Skin of body (tissue), 2 donors: Measurements from ENCODE around the gene GNG12. TPM values are rescaled to one million over a fixed set of nuclear protein-coding genes. Genes with fewer than 3 reads are reported as not detected.

Source experiments
- DNase-seq: peaks from one replicate; lab custom pipeline; 2025; lab: John Stamatoyannopoulos, UW
- total RNA-seq: library from RNA; depleted of rRNA; stranded (reverse); fragments of >200 nt; gene quantifications from one replicate; pipeline ENCODE4 v1.2.3, GENCODE V29; 2014

Gene GNG12
- total RNA-seq, 1 donor from 2014 or later, result 97.0 TPM

DNA sequence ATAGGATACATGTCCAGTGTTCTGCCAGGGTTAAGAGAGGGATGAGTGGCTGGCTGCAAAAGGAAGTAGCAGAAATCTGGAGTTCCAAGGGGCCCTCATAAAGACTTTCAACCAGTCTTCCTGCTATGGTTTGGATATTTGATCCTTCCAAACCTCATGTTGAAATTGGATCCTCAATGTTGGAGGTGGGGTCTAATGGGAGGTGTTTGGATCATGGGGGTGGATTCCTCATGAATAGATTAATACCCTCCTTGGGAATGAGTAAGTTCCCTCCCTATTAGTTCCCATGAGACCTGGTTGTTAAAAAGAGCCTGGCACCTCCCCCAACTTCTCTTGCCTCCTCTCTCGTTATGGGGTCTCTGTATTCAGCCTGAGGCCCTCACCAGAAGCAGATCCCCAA lies 10.1 kb upstream of the GNG12 start:
- DNase-seq, result no peak

GRCh38 chr1:67840449-67840848 lies 7.2 kb upstream of the GNG12 start:
- no peak for DNase-seq

DNA sequence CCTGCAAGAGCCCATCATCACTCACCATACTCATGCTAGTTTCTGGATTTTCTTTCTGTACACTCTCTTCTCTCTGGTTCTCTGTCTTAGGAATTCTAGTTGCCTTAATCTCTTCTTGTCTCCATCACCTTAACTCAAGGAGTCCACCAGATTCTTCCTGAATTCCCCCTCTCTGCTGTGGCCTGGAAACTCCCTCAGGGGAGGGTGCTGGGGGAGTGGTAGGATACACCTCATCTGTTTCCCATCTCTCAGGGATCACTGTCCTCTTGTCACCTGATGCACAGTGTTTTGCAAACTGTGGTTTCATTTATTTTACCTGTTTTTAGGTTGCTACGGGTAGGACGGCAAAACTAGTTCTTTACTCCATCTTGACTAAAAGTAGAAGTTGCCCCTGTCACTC lies 6.6 kb upstream of the GNG12 start:
- DNase-seq, result no peak

- DNase-seq, result no peak
These were observed 5.1 kb upstream of the GNG12 start for GRCh38 chr1:67838180-67838910.

DNA sequence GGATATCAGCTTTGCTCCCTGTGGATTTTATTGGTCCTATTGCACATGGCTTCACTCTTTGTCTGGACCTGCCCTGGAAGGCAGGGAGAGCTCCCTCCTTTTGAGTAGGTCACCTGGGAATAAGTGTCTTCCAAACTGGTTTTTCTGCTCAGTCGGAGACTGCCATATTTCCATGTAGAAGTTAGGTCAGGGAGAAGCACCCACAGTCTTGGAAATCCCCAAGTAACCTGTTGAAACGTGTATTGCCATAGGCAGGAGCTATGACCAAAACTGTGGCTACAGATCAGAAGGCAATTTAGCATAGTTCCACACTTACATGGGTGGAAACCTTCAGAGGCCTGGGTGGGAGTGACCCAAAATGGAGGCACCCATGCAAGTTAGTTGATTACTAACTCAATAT lies 3.5 kb upstream of the GNG12 start:
- DNase-seq, result no peak

GRCh38 chr1:67835663-67836452 lies 2.6 kb upstream of the GNG12 start:
- no peak for DNase-seq

DNA sequence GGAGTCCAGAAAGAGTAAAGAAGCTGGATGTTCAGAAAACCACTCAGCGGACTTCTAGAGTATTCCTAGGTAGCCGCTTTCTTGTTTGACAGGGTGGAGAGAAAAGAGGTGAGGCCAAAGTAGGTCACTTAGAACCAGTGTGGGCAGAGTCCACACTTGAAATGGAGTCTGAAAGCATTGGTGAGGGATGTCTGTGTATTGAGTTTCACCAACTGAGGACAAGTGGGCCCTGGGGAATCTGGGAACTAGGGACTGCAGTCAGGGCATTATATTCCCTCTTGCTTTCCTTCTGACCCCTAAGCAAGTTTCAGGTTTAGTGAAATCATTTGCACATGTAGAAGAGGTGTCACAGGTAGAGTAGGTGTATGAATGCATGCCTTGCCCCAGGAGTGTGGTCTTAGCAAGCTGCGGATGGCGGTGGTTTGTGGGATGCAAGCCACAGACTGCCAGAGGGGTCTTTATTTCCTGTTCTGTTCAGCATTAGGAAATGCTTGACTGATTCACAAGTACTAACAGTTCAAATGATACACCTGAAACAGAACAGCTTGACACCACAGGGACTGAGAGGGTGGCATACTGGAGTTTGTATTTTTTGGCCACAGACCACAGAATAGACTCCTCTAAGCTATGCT lies 1.1 kb upstream of the GNG12 start:
- no peak for DNase-seq

- peak; percentile 24 for DNase-seq
These were observed 304 bp upstream of the GNG12 start for GRCh38 chr1:67833602-67833940.

DNA sequence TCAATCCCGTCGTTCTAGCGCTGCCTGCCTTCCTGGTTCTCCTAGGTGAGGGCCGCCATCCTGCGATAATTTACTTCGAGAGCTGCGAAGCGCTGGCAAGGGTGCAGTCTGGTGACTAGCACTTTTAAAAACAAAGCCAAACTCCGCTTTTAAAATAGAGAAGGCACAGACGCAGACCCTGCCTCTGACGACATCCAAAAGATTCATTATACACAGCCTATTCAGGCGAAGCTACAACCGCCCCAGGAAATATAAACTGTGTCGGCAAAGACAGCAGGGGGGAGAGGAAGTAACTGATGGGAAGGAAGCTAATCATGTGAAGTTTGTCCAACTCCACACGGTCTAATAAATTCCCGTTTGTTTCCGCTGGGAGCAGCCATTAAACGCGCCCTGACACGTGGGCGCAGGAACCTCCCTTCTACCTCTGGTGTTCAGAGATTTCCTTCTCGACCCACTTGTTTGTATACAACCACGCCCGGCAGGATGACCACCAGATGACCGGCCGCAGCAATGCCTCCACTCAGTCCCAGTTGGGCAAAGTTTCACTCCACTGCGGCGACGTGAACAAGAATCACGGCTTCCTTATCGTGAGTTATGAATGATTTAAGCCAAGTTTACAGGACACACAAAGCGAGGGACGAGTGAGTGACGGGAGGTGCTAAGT lies 1.3 kb downstream of the GNG12 start:
- peak; percentile 76 for DNase-seq

DNA sequence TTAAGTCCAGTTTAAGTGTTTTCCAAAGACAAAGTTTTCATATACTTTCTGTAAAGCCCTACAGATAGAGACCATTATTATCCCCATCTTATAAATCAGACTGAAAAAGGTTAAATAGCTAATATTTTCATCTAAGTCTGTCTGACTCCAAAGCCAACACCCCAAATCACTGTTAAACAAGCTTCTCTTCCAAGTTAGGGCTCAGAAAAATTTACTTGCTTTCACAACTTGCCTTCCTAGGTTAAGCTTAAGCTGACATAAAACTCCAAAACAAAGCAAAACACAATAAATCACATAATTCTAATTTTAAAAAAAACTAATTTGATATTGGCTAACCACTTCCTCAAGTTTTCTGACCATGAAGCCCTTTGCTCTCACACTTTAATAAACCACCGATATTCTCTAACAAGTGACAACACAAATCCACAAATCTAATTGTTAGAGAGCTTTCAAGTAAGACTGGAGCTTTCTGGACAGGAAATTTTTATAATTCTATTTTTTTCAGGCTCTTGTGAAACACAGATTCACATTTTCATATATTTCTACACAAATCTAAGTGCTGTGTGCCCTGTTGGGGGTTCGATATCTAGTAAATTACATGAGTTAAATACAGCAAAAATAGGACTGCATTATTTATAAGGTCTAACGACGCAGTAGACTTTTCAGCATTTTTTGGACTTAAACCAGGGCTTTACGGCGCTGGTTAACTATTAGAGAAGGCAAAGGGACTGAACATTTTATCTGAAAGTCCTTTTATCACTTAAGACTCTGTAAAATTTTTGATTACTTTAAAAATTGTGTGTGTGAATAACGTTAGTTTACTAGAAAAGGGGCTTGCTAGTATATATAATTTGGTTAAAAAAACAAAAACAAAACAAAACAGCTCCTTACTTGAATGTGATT lies 2.1 kb downstream of the GNG12 start:
- no peak for DNase-seq

- no peak for DNase-seq
These were observed 3.0 kb downstream of the GNG12 start for GRCh38 chr1:67830226-67830625.

DNA sequence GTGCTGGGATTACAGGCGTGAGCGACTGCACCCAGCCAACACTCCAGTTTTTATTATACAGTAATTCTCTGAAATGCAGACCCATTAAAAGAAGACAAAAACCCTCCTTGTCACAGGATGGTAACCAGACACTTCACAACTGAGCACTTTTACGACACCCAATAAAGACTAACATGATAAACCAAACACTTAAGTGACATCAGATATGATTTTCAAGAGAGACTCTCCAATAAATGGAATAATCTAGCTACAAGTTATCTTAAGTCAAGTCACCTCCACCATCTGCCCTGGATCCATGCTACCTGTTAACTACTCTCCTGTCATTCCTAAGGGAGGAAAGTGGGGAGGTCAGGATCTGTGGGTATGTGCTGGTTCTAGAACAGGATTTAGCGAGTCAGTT lies 5.6 kb downstream of the GNG12 start:
- no peak for DNase-seq

DNA sequence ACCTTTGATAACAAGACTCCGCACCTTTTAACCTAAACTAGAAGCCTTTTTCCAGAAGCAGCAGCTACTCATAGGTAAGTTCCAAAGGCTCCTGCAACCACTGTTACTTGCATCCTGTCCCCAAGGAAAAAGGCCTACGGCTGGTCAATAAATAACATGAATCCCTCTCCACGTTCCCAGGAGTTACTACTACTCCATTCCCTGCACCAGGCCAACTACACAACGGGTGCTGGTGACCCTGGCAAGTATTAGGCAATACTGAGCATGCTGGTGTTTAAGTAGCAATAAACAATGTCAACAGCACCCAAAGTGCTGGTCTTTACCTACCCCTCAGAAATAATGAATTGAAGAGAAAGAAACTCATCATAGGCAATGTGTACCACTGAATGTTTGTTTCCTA lies 7.7 kb downstream of the GNG12 start:
- no peak for DNase-seq

- DNase-seq, result no peak
These were observed 8.5 kb downstream of the GNG12 start for GRCh38 chr1:67824766-67825165.

DNA sequence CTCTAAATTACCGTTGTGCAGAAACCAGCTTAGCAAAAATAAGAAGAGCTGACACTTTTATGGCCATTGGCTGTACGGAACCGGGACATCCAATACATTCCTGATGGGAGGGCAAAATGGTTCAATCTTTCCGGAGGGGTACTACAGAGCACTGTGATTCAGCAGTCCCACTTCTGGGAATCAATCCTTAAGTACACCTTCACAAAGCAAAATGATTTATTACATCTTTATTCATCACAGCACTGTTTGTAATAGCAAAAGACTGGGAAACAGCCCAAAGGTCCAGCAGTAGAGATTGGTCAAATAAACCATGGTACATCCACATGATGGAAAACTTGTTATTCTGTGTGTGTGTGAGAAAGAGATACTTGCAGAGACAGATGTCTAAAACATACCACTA lies 9.7 kb downstream of the GNG12 start:
- DNase-seq, result no peak

DNA sequence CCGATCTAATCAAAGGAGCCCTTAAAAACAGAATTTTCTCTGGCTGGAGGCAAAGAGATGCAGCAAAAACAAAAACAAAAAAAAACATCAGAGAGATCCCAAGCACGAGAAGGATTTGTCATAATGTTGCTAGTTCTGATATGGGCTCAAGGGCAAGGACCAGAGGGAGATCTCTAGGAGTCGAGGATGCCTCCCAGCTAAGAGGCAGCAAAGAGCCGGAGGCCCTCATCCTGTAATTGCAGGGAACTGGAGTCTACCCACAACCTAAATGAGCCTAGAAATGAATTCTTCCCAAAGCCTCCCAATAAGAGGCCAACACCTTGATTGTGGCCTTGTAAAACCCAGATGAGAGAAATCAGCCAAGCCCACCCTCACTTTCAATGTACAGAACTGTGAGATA lies 12.0 kb downstream of the GNG12 start:
- DNase-seq, result no peak

DNA sequence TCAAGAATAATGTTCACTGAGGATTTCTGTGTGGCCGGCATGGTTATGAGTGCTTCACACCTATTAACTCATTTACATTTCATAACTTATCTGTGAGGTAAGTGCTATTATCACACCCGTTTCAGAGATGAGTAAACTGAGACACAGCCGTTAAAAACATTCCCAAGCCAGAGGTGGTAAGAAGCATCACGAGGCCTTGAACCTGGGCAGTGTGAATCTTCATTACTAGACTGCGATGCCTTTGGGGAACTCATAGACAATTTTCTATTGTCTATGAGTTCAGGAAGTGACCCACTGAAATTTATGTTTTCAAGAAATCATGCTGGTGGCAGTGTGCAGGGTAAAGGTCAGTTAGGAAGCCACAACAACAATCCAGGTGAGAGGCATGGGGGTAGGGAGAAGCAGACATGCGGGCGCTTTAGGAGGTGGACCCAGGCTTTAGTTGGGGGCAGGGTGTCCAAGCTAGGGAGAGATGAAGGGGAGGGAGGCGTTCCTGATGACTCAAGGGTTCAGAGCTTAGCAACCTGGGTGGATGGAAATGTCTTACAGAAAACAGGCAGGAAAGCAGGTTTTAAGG lies 14.5 kb downstream of the GNG12 start:
- DNase-seq, result no peak

DNA sequence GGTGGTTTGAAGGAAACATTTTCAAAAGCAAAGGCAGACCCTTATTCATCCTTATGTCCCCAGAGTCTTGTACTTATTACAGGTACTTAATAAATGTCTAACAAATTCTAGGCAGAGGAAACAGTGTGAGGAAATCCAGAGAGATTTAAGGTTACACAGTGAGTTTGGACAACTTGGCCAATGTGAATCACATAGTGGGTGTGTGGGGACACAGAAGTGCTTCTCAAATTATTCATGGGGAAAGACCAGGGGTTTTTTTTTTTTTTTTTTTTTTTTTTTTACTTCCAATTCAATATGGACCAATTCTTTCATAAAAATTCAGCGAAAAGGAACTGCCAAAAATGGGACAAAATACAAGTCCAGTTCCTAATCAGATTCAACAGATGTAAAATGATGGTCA lies 15.1 kb downstream of the GNG12 start:
- DNase-seq, result no peak

DNA sequence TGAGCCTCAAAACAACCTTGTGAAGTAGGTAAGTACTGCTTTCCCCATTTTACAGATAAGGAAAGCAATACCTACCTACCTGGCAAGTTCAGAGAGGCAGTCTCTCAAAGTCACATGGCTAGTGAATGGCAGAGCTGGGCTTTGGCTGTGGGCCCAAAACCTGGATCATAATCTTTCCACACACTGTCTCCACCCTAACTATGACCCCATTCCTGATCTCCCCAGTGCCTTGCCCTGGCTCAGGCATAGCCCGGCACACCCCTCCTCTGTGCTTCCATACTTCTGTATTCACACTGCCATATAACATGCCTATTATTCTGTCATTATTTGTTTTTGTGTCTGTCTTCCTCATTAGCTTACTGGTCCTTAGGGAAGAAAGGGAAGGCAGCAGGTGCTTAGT lies 15.9 kb downstream of the GNG12 start:
- no peak for DNase-seq

GRCh38 chr1:67816506-67816905 lies 16.8 kb downstream of the GNG12 start:
- DNase-seq, result no peak

DNA sequence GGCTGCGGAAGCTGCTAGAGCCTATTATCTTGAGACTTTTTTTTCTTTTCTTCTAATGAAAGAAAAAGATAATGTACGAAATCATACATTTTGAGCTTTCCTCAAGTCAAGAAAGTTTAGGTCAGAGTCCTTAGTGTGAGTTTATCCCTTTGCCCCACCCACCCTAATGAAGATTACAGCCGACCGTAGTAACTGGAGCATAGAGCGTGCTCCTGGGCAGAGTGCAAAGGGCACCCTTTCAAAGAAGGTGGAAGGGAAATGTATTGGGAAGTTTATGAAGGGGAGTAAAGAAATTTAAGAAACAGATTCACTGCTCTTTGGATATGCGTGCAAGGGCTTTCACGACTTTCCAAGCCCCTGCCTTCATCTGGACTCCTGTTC lies 17.2 kb downstream of the GNG12 start:
- no peak for DNase-seq
